Fibroblast of skin of left quadriceps (primary cell): Measurements from ENCODE around the gene CNN3.

Experiments used
- DNase-seq, 2 experiments: peaks; one replicate each; pipeline ENCODE4 v3.0.0-alpha.2; 2013; ENCODE audit warnings: low read depth in 2 of 2

The CNN3 gene

DNA sequence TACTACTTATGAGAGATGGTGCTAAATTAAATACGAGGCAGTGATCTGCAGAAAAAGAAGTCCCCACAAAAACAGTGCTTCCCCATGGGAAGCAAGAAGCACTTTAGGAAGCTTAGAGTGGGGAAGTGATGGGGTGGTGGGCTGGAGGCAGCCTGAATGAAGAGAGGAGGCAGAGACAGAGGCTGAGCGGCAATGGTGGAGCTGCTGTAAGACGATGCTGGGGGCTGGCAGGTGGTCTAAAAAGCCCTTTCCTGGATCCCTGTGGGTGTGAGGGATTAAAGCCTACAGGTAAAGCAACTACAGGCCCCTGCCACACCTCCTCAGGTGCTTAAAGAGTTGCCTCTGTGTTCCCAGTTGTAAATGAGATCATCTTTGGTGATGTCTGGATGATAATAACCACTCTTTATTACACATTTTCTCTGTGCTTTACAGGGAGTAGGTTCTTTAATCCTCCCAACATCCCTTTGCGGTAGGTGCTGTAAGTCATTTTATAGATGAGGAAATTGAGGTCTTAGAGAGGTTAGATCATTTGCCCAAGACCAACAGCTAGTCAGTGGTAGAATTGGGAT is 39.2 kb downstream of the CNN3 start:
- DNase-seq: no peak

DNA sequence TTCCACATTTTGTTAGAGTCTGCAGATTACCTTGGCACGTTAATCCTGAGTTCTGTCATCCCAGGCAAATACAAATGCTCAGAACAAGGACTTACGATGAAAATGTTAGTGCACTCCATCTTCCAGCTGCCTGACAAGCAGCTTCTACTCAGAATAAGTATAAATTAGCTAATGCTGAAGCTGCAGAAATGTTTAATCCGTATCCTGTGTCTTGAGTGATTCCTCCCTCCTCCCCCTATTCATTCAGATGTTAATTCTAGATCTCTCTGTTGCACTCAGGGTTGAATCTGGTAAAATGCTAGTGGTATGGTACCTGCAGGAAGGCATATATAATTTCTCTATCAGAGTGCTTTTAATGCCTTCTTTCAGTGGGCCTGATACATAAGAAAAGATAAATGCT is 39.8 kb downstream of the CNN3 start:
- no peak for DNase-seq

GRCh38 chr1:94886361-94886760 is 40.5 kb downstream of the CNN3 start:
- DNase-seq: no peak

DNA sequence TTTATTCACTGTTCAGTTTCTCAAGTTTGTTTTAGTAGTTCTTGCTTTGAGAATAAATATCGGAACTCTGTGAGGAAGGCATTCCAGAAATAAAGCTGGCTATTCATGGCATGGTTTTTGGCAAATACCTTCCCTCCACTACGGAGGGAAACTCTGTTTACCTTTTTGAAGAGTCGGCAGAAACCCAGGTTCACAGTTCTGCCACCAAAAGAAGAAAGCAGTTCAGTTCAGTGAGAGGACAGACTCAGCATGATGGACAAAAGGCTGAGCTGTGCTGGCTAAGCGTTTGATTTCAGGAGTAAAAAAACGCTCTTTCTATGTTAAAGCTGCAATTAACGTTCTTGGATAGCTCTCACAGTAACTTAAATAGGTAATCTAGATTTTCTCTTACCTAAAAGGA is 42.4 kb downstream of the CNN3 start:
- no peak for DNase-seq

DNA sequence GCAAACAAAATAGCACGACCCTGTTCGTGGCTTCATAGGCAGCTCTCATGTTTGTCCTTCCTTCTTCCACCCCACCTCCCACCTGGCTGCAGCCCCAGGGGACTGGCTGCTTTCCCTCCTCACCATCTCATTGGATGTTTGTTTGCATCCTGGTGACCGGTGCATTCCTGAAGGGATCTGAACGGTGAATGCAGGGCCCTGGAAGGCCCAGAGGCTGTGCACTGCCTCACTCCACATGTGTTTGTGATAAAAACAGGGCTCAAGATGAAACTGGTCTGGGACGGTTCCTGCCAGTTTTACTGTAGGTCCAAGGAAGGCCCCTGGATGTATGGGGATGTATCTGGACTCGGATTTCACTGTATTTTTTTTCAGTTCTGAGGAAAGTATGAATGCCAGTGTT is 42.8 kb downstream of the CNN3 start:
- peak; percentile 78 to 82 for DNase-seq

DNA sequence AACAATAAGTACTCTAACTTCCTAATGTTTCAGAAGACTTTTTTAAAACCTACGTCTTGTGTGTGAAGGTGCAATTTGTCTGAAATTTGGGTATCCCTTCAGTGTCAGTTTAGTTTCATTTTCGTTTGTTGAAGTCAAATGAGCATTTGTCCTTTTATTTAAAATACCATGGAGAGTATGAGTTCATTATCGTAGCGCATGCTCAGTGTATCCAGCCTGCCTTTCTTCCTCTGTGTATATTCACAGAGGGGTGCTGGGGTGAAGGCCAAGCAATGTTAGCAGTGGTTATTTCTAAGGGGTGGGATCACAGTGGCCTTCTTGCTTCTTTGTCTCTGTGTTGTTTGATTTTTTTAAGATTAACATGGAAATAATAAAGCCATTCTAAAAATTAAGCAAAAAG is 43.2 kb downstream of the CNN3 start:
- DNase-seq: no peak

DNA sequence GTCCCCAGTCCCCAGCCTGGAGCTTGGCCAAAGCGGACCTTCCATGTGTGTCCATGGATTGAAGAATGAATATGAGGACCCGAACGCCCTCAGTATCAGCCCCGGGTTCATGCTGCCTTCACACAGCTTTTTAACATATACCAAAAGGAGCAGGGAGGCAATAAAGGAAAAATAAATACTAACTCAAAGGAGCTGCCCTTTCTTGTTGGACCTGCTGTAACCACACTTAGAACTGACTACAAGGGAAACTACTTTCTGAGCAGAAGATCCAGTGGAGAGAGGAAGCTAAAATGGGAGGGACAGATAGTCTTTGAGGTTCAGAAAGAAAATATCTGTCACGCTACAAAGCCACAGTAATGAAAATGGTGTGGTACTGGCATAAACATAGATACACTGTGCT is 48.6 kb downstream of the CNN3 start:
- no peak for DNase-seq

- DNase-seq: no peak
Observed at GRCh38 chr1:94876362-94876761, 50.5 kb downstream of the CNN3 start.

DNA sequence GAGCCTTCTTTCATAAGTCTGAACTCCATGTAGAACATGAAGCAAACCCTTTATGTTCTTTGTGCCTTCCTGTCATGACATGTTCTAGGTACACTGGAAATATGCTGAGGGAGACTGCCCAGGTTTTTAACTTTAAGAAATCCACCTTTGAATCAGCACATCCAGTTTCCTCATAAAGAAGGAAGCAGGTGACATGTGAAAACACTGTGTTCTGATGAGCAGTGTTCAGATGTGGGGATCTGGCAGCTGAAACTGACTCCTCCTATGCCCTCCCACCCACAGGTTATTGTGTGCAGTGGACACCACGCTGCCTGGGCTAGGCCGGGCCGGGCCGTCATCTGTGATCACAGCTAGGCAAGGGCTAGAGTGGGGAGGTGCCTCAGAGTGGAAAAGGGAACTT is 51.1 kb downstream of the CNN3 start:
- no peak for DNase-seq

- no peak for DNase-seq
Observed at GRCh38 chr1:94874423-94874822, 52.5 kb downstream of the CNN3 start.

- DNase-seq: no peak
Observed at GRCh38 chr1:94873520-94874351, 53.2 kb downstream of the CNN3 start.

DNA sequence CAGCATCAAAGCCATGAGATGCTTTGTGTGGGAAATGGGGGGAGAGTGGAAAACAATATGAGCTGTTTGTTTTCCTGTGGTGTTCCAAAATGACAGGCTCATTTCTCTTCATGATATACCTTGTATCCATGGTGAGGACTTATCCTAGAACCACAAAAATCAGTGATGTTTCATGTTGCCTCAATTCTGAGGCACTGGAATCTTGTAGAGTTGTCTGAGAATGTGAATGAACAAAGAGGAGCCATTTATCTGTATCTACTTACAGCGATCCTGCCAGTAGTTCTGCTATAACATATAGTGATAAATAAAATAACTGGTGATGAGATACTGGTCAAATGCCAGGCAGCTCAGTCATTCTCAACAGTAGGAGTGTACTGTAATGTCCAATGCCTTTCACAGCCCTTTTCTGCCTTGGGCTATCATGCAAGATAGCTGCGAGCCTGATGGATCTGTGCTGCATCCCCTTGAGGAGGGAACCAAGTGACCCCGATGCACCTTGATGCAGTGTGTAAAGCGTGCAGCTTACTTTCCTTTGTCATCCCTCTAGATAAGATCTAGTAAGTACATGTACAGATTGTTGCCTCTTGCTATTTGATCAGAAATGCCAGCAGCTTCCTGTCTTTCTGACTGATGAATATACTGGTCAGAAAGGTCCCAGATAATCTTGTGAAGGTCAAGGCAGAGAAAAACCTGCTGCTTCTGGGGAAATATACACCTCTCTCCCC is 54.0 kb downstream of the CNN3 start:
- DNase-seq: no peak

- no peak for DNase-seq
Observed at GRCh38 chr1:94871031-94871430, 55.9 kb downstream of the CNN3 start.

DNA sequence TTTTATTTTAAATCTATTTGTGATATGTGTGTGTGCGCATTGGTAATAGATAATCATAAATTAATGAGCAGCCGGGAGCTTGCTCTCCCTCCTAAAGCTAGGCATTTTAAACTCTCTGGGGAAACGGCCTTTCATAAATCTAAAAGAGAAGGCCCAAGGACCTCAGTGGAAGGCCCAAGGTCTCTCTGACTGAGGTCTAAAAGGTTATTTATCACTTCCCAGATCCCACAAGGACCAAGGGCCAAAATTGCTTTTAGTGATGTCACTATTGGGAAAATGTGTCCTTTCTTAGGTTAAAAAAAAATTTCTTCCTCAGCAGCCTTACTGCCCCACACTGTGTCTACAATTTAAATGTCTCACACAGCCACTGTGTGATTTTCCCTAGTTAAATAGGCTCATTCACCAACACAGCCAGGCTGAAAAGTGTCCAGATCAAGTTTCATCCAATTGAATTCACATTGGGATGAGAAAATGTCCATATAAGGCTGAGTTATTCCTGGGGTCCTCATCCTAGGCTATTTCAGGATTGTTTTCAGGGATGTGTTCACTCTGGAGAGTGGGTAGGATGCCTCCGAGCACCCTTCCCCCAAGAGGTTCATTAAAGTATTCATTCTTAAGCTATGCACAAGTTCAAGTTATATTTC is 60.6 kb downstream of the CNN3 start:
- peak; percentile 93 to 94 for DNase-seq

GRCh38 chr1:94865360-94865759 is 61.5 kb downstream of the CNN3 start:
- DNase-seq: peak in 1 of 2 experiments; percentile 65

GRCh38 chr1:94864821-94865220 is 62.1 kb downstream of the CNN3 start:
- no peak for DNase-seq

DNA sequence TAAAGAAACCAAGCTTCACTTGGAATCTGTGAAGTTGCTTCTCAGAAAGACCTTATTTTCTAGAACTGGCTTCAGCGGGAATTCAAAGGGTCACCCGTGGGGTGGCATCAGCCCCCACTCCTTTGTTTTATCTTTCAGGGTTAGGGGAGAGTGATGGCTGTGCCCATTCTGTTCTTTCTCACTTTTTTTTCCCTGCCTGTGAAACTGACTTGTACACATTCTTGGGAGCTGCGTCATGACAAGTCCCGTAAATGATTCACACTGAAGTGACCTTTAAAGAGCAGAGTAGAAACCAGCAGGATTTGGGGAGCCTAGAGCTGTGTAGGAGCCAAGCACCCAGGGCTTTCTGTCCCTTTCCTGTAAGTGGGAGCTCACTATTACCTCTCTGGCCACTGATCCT is 63.0 kb downstream of the CNN3 start:
- peak; percentile 78 to 82 for DNase-seq

- DNase-seq: no peak
Observed at GRCh38 chr1:94863297-94863911, 63.5 kb downstream of the CNN3 start.

- DNase-seq: no peak
Observed at GRCh38 chr1:94862718-94863117, 64.2 kb downstream of the CNN3 start.

DNA sequence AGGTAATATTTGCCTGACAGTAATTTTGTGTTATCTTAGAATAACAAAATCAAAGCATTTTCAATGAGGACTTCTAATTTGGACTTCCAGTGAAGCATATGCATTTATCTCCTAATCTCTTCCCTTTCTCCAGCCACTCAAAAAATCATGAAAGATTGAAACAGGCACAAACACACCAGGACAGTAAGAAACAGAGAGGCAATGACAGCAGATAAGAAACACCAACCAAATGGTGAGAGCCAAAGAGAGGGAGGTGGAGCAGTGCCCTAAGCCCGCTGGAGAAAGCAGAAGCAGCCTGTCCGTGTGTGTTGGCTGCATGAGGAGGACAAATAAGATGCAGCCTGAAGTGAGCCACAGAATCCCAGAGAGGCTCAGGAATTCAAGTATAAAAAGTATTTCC is 67.7 kb downstream of the CNN3 start:
- no peak for DNase-seq

- no peak for DNase-seq
Observed at GRCh38 chr1:94858276-94858675, 68.6 kb downstream of the CNN3 start.

GRCh38 chr1:94856868-94857267 is 70.0 kb downstream of the CNN3 start:
- no peak for DNase-seq
